HG03025 (cell line): ENCODE data around the gene OR52E1.
"Not testable (repeated sequence)": the region's sequence is repeated elsewhere in the genome, so short reads cannot be mapped to it uniquely, and the experiment has no call there.

Experiments used
- ATAC-seq: cut with Tn5 transposase; IDR thresholded peaks from one replicate; pipeline ENCODE4 v1.9.1; 2021; ENCODE audit warnings: mild to moderate bottlenecking, moderate library complexity; ENCODE audit not compliant: unreplicated experiment, low FRiP score

Gene OR52E1

GRCh38 chr11:5069272-5069671, at the start of gene OR52E1:
Gene OR52E1, plus strand, starts transcription at chr11:5069572.
- ATAC-seq = no peak

- no peak for ATAC-seq
Measured at GRCh38 chr11:5021996-5022395, 47.4 kb upstream of the OR52E1 start.

DNA sequence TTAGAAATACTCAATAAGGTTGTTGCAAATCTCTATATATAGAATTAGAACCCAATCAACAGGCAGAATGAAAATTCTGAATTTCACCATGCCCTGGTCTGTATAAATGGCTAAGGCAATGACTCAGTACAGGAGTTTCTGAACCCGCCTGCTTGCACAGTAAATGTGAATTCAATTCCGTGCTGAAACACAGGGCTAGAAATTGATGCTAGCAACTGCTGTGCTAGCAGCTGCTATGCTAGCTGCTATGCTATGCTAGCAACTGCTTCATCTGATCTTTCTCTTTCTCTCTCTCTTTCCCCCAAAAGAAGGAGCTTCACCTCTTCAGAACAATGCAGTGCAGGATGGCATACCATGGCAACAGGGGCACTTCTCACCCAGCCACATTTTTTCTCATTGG, 32.7 kb upstream of the OR52E1 start:
- no peak for ATAC-seq

DNA sequence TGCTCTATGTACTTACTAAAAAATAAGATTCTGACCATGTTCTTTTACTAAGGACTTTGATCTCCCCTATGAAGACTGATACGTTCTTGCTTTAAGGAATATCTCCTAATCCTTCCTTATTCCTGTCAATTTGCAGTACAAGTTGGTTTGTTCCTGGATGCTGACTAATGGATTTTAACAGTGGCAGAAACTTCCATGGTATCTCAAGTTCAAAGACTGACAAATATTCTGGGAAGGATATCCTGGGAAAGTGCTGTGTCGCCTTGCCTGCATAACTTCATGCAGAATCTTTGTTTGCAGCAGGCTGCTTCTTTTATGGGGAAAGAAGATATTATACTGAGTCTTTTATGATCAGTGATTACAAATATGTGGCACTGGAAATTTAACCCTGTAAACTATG, 31.4 kb upstream of the OR52E1 start:
- no peak for ATAC-seq

DNA sequence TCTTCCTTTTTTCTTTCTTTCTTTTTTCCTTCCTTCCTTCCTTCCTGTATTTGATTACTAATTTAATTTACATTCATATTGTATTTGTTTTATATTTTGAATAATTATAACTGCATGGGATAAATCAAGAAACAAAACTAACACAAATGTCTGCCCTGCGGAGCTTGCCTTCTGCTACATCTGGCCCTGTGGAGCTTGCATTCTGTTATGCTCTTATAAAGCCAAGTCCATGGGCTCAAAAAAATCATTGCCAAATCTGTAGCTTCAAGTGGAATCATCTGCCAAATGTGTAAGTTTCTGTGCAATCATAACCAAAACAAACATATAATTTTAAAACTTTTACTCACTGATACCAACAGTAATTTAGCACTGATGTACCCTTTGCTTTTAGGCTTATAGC, 31.0 kb upstream of the OR52E1 start:
- no peak for ATAC-seq

GRCh38 chr11:5040876-5041275, 28.5 kb upstream of the OR52E1 start:
- ATAC-seq = no peak

GRCh38 chr11:5042091-5042490, 27.3 kb upstream of the OR52E1 start:
- no peak for ATAC-seq

GRCh38 chr11:5043380-5043779, 26.0 kb upstream of the OR52E1 start:
- ATAC-seq = no peak

GRCh38 chr11:5046226-5046625, 23.1 kb upstream of the OR52E1 start, which contains the start of gene OR52J3:
Gene OR52J3, plus strand, starts transcription at chr11:5046526. Its CDS starts 0 bp downstream, at chr11:5046526.
- no peak for ATAC-seq

- ATAC-seq = no peak
Measured at GRCh38 chr11:5046754-5047330, 22.5 kb upstream of the OR52E1 start.

- not testable (repeated sequence) for ATAC-seq
Measured at GRCh38 chr11:5058679-5059078, 10.7 kb upstream of the OR52E1 start.

- no peak for ATAC-seq
Measured at GRCh38 chr11:5059391-5059790, 10.0 kb upstream of the OR52E1 start, which contains the start of gene OR52E2. Gene OR52E2, minus strand, starts transcription at chr11:5059627. Its CDS starts 0 bp downstream, at chr11:5059627.

DNA sequence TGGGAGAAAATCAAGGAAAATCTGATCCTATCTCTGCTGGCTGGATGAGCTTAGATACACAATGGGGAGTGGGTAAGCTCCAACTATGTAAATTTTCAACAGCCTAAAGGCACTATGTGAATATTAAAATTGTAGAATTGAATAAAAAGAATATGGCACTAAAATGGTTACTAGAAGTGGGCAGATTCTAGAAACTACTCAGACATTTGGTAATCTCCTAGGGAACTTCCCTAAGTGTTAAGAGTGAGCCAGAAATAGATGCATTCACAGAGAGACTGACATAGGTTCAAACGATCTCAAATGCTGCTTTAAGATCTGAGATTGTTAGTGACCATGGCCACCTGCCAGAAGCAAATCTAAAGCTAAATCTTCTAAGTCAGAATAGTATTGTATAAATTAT, 4.3 kb upstream of the OR52E1 start:
- no peak for ATAC-seq

- no peak for ATAC-seq
Measured at GRCh38 chr11:5071799-5072198, 2.4 kb downstream of the OR52E1 start.

GRCh38 chr11:5081405-5081804, 12.0 kb downstream of the OR52E1 start:
- no peak for ATAC-seq

GRCh38 chr11:5083602-5084001, 14.2 kb downstream of the OR52E1 start:
- ATAC-seq = no peak

DNA sequence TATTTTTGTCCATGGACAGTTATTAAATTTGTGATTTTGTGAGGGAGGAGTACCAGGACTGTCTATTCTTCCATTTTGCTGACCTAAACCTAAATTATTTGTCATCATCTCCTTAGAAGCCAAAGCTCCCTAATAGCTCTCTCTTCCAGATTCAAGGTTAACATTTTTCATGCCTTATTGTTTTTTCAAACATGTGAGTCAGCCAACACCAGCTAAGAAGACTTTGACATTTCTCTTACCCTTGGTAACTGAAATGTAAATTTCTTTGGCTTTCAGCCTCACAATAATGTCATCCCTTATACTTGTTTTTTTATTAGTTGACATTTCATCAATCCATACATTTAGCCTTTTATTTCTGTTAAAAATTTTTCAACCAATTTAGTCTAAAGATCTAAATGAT, 19.2 kb downstream of the OR52E1 start:
- ATAC-seq = no peak

DNA sequence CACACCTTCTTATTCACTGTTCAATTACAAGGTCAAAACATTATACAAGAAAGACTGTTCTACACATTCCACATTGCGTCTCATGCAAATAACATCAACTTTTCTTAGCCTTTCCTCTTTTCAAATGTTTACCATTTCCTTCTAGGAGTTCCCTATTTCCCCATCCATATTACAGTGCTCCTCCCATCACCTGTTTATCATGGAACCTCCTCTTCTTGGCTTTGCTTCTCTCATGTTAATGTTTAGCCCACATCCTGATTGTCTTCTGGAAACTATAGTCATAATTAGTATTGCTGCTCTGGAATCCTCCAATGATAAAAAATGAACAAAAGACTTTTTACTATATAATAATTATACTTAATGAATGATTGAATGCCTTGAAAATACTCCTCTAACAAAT, 21.3 kb downstream of the OR52E1 start:
- no peak for ATAC-seq

DNA sequence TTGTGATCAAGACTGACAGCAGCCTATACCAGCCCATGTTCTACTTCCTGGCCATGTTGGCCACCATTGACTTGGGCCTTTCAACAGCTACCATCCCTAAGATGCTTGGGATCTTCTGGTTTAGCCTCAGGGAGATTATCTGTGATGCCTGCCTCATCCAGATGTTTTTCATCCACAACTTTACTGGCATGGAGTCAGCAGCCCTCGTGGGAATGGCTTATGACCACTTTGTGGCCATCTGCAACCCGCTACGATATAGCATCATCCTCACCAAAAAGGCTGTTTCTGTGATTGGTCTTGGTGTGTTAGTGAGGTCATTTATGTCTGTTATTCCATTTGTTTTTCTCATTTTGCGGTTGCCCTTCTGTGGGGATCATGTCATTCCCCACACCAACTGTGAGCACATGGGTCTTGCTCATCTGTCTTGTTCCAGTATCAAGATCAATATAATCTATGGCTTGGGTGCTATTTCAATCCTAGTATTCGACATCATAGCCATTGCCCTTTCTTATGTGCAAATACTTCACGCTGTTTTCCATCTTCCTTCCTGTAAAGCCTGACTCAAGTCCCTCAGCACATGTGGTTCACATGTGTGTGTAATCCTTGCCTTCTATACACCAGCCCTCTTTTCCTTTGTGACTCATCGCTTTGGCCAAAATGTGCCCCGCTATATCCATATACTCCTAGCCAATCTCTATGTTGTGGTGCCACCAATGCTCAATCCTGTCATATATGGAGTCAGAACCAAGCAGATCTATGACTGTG, 23.6 kb downstream of the OR52E1 start:
- no peak for ATAC-seq

DNA sequence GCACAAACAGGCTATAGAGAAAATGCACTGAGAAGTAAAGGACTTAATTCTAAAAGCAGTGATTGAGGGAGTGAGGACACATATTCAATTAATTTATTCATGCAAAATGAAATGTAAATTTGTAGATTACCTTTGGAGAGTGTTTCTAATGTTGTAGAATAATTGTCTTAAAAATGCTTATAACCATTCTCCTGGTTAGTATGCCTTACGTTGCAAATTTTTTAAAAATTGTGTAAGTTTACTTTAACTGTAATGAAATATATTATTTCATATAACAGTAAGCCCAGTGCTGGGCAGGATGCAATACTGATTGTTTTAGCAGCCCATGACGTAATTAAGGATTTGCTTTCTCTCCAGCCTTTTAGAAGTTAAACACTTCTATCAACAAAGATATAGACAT, 26.6 kb downstream of the OR52E1 start:
- no peak for ATAC-seq

DNA sequence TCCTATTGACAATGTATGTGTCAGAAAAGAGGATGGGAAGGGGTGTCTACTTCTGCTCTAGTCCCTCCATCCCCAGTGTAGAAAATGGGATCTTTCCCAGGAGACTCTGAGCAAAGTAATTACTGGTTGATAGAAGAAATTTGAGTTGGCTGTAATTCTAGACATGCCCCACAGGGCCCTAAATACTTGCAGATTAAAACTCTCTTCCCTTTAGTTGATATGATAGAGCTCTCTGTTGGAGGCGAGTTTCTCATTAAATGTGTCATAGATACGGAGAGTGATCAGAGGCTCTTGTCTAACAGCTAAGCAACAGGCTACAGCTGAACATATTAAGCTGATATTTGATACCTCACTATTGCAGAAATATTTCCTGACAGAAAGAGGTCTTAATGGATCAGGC, 32.9 kb downstream of the OR52E1 start:
- ATAC-seq = no peak

GRCh38 chr11:5103066-5103465, 33.7 kb downstream of the OR52E1 start:
- ATAC-seq = no peak
